Activated CD8-positive, alpha-beta T cell treated with anti-CD3 and anti-CD28 coated beads, Interleukin-2, amount 10 ng/mL, durations not matched to agents 7 days and 5 days (primary cell): ENCODE results near the gene PES1. TPM values are rescaled to one million over a fixed set of nuclear protein-coding genes. Genes with fewer than 3 reads are reported as not detected.
"Not testable (repeated sequence)": the region's sequence is repeated elsewhere in the genome, so short reads cannot be mapped to it uniquely, and the experiment has no call there.

Experiments used
- ATAC-seq: fragments of 150-1000 bp; cut with Tn5 transposase; one replicate; pipeline ENCODE4 v1.10.0; 2021; ENCODE audit warnings: moderate library complexity
- CTCF ChIA-PET: fragments of 350-600 bp; sonication (Branson Sonifier 250); formaldehyde crosslinking; loops from one replicate; lab custom pipeline; 2021; ENCODE audit warnings: antibody characterized with exemption; lab: Charles Lee
- POLR2A ChIA-PET: fragments of 350-600 bp; sonication (Branson Sonifier 250); formaldehyde crosslinking; loops from one replicate; lab custom pipeline; 2021; ENCODE audit warnings: antibody characterized with exemption; lab: Charles Lee
- DNase-seq: peaks from one replicate; pipeline ENCODE4 v3.0.0-alpha.2; 2020
- H3K27ac Mint-ChIP-seq: one replicate; pipeline ENCODE4 v1.8.0; 2021; ENCODE audit warnings: mild to moderate bottlenecking, mixed read lengths
- H3K27me3 Mint-ChIP-seq: one replicate; pipeline ENCODE4 v1.8.0; 2021; ENCODE audit warnings: low read depth, mixed read lengths
- H3K36me3 Mint-ChIP-seq: one replicate; pipeline ENCODE4 v1.8.0; 2021; ENCODE audit warnings: low read depth, mixed read lengths
- H3K4me1 Mint-ChIP-seq: one replicate; pipeline ENCODE4 v1.8.0; 2021; ENCODE audit warnings: low read depth, mixed read lengths
- H3K4me3 Mint-ChIP-seq: one replicate; pipeline ENCODE4 v1.8.0; 2021; ENCODE audit warnings: mild to moderate bottlenecking, mixed read lengths
- H3K9me3 Mint-ChIP-seq: one replicate; pipeline ENCODE4 v1.8.0; 2022; ENCODE audit warnings: mixed read lengths; ENCODE audit not compliant: insufficient read depth
- total RNA-seq, 2 experiments: library from RNA; stranded (reverse); gene quantifications; one replicate each; pipeline ENCODE4 v1.2.3, GENCODE V29; 2021

The PES1 gene
- total RNA-seq, 2 experiments from 2014 or later = 65.8 to 68.8 TPM

- H3K4me3 Mint-ChIP-seq = no peak overlapping the region
- CTCF ChIA-PET = no interaction called here
These were observed 44.5 kb downstream of the PES1 start for GRCh38 chr22:30547188-30547587.

GRCh38 chr22:30546616-30547015, 45.1 kb downstream of the PES1 start, which contains the start of gene SEC14L6:
TSS of gene SEC14L6 (minus strand) at chr22:30546741. CDS start at chr22:30546682, 59 bp downstream.
- ChIA-PET POLR2A (no interaction called here), CTCF (no interaction called here)
- no peak for ATAC-seq
- peaks cover 23% of the 10 kb centered on the region for H3K27me3 Mint-ChIP-seq
- H3K9me3 Mint-ChIP-seq = no peaks in the 10 kb centered on the region
- H3K4me3 Mint-ChIP-seq = no peak within 1 kb of the TSS
- H3K36me3 Mint-ChIP-seq = no peaks in the 10 kb centered on the region
- no peak within 1 kb of the TSS for H3K27ac Mint-ChIP-seq
- no peak for DNase-seq
- H3K4me1 Mint-ChIP-seq = peaks cover 3% of the 10 kb centered on the region

More at GRCh38 chr22:30547188-30547587, 44.5 kb downstream of the PES1 start:
- DNase-seq = no peak
- Mint-ChIP-seq H3K36me3 (no peaks in the 10 kb centered on the region), H3K27me3 (peaks cover 21% of the 10 kb centered on the region), H3K27ac (no peak overlapping the region), H3K9me3 (no peaks in the 10 kb centered on the region), H3K4me1 (peaks cover 3% of the 10 kb centered on the region)
- ATAC-seq = no peak
- POLR2A ChIA-PET = no interaction called here

GRCh38 chr22:30542811-30543188, 48.9 kb downstream of the PES1 start:
- no peak for DNase-seq

GRCh38 chr22:30541961-30542810, 49.5 kb downstream of the PES1 start:
- DNase-seq (no peak), ATAC-seq (no peak)
- no peak overlapping the region for H3K27ac Mint-ChIP-seq

More at GRCh38 chr22:30542811-30543188, 48.9 kb downstream of the PES1 start:
- peaks cover 33% of the 10 kb centered on the region for H3K27me3 Mint-ChIP-seq
- H3K4me3 Mint-ChIP-seq = no peak overlapping the region
- no peaks in the 10 kb centered on the region for H3K36me3 Mint-ChIP-seq
- no peaks in the 10 kb centered on the region for H3K9me3 Mint-ChIP-seq
- POLR2A ChIA-PET = no interaction called here
- no peak for ATAC-seq
- CTCF ChIA-PET = no interaction called here
- peaks cover 3% of the 10 kb centered on the region for H3K4me1 Mint-ChIP-seq
- no peak overlapping the region for H3K27ac Mint-ChIP-seq

GRCh38 chr22:30541511-30541910, 50.2 kb downstream of the PES1 start:
- H3K27ac Mint-ChIP-seq, POLR2A ChIA-PET, H3K36me3 Mint-ChIP-seq, H3K9me3 Mint-ChIP-seq, DNase-seq, H3K4me1 Mint-ChIP-seq, H3K4me3 Mint-ChIP-seq, ATAC-seq: not testable (repeated sequence)
- CTCF ChIA-PET = interaction anchor here (1.0 kb wide), 1 partner anchor 378 kb away, joined by 3 read pairs; no protein-coding TSS in a partner anchor
- peaks cover 33% of the 10 kb centered on the region for H3K27me3 Mint-ChIP-seq

More at GRCh38 chr22:30541961-30542810, 49.5 kb downstream of the PES1 start:
- ChIA-PET CTCF (interaction anchor here (1.0 kb wide), 1 partner anchor 377 kb away, joined by 3 read pairs; no protein-coding TSS in a partner anchor), POLR2A (no interaction called here)
- Mint-ChIP-seq H3K4me3 (no peak overlapping the region), H3K36me3 (no peaks in the 10 kb centered on the region), H3K4me1 (peaks cover 3% of the 10 kb centered on the region), H3K9me3 (no peaks in the 10 kb centered on the region), H3K27me3 (peaks cover 33% of the 10 kb centered on the region)

GRCh38 chr22:30539368-30539767, 52.3 kb downstream of the PES1 start:
- ChIA-PET CTCF (no interaction called here), POLR2A (no interaction called here)
- no peak overlapping the region for H3K27ac Mint-ChIP-seq
- H3K4me3 Mint-ChIP-seq = no peak overlapping the region
- no peak for DNase-seq
- peaks cover 17% of the 10 kb centered on the region for H3K4me1 Mint-ChIP-seq
- no peak for ATAC-seq
- peaks cover 30% of the 10 kb centered on the region for H3K27me3 Mint-ChIP-seq
- H3K36me3 Mint-ChIP-seq = no peaks in the 10 kb centered on the region
- H3K9me3 Mint-ChIP-seq = no peaks in the 10 kb centered on the region

- Mint-ChIP-seq H3K36me3 (no peaks in the 10 kb centered on the region), H3K27ac (no peak overlapping the region), H3K27me3 (peaks cover 24% of the 10 kb centered on the region), H3K4me3 (no peak overlapping the region), H3K9me3 (no peaks in the 10 kb centered on the region), H3K4me1 (peaks cover 17% of the 10 kb centered on the region)
- DNase-seq (no peak), ATAC-seq (no peak)
- ChIA-PET CTCF (no interaction called here), POLR2A (no interaction called here)
These were observed 53.4 kb downstream of the PES1 start for GRCh38 chr22:30538280-30538679.

GRCh38 chr22:30537083-30537731, 54.5 kb downstream of the PES1 start:
- Mint-ChIP-seq H3K36me3 (no peaks in the 10 kb centered on the region), H3K4me3 (no peak overlapping the region), H3K9me3 (no peaks in the 10 kb centered on the region), H3K27me3 (peaks cover 16% of the 10 kb centered on the region), H3K27ac (no peak overlapping the region), H3K4me1 (peaks cover 14% of the 10 kb centered on the region)
- ChIA-PET CTCF (interaction anchor here (1.2 kb wide), 1 partner anchor 93 kb away, joined by 4 read pairs; no protein-coding TSS in a partner anchor), POLR2A (no interaction called here)
- DNase-seq (no peak), ATAC-seq (no peak)

- ATAC-seq = no peak
- Mint-ChIP-seq H3K9me3 (no peaks in the 10 kb centered on the region), H3K27me3 (peaks cover 11% of the 10 kb centered on the region), H3K36me3 (no peaks in the 10 kb centered on the region), H3K27ac (no peak overlapping the region), H3K4me1 (peaks cover 14% of the 10 kb centered on the region), H3K4me3 (no peak overlapping the region)
- CTCF ChIA-PET = no interaction called here
- POLR2A ChIA-PET = interaction anchor here (0.6 kb wide), 1 partner anchor 213 kb away, joined by 3 read pairs; no protein-coding TSS in a partner anchor
- DNase-seq = no peak
These were observed 56.5 kb downstream of the PES1 start for GRCh38 chr22:30535182-30535581.

- Mint-ChIP-seq H3K27ac (no peak overlapping the region), H3K36me3 (no peaks in the 10 kb centered on the region), H3K4me3 (no peak overlapping the region), H3K27me3 (peaks cover 1% of the 10 kb centered on the region), H3K4me1 (peaks cover 12% of the 10 kb centered on the region), H3K9me3 (no peaks in the 10 kb centered on the region)
- CTCF ChIA-PET = no interaction called here
- ATAC-seq = no peak
- DNase-seq = no peak
- POLR2A ChIA-PET = no interaction called here
These were observed 59.8 kb downstream of the PES1 start for GRCh38 chr22:30531651-30532608.

- ChIA-PET POLR2A (no interaction called here), CTCF (no interaction called here)
- H3K27me3 Mint-ChIP-seq = peaks cover 4% of the 10 kb centered on the region
These were observed 65.1 kb downstream of the PES1 start for GRCh38 chr22:30526656-30527055.

More at GRCh38 chr22:30526656-30527055, 65.1 kb downstream of the PES1 start:
- Mint-ChIP-seq H3K4me1 (no peaks in the 10 kb centered on the region), H3K9me3 (no peaks in the 10 kb centered on the region), H3K27ac (no peak overlapping the region), H3K4me3 (no peak overlapping the region), H3K36me3 (no peaks in the 10 kb centered on the region)
- ATAC-seq (no peak), DNase-seq (no peak)
